ENCODE measurements around the gene SSTR3. TPM values are rescaled to one million over a fixed set of nuclear protein-coding genes. Genes with fewer than 3 reads are reported as not detected.

SSTR3 gene
- total and polyA plus RNA-seq, 2 donors (not counting 1 experiment from before 2014, with no cell fraction given) = 0.64 to 0.98 TPM

- Histone ChIP-seq H4K20me1 (ENCODE audit: control insufficient read depth, insufficient read depth, low read length, poor library complexity, severe bottlenecking) (no peaks in the 10 kb centered on the region), H3K36me3 (replicated peaks in 1 of 2; ENCODE audit: control extremely low read depth in 1 of 2, control insufficient read depth in 1 of 2, extremely low read depth in 1 of 2, insufficient read depth in 2 of 2, low read length in 1 of 2) (no peaks in the 10 kb centered on the region), H3K4me2 (replicated peaks; ENCODE audit: low read depth, low read length, poor library complexity, severe bottlenecking) (no peak overlapping the region), H3K4me3 (ENCODE audit: control extremely low read depth in 1 of 5, extremely low read depth in 1 of 5, insufficient read depth in 1 of 5, low read depth in 2 of 5, low read length in 4 of 5) (no peak overlapping the region), H3K9ac (ENCODE audit: low read length) (no peak overlapping the region), H3K27ac (ENCODE audit: low read length in 2 of 2) (no peak overlapping the region), H3K27me3 (replicated peaks in 1 of 4; ENCODE audit: control extremely low read depth in 1 of 4, control insufficient read depth in 3 of 4, insufficient read depth in 4 of 4, low read length in 3 of 4) (no peaks in the 10 kb centered on the region), H3K9me3 (ENCODE audit: control extremely low read depth in 1 of 3, control insufficient read depth in 2 of 3, insufficient read depth in 1 of 3, low read length in 2 of 3) (no peaks in the 10 kb centered on the region), H3K79me2 (ENCODE audit: control insufficient read depth, insufficient read depth, low read length) (no peaks in the 10 kb centered on the region), H2AFZ (ENCODE audit: insufficient read depth, low read depth, low read length, poor library complexity, severe bottlenecking) (no peak overlapping the region), H3K4me1 (ENCODE audit: control insufficient read depth in 2 of 2, insufficient read depth in 2 of 2, low read length in 2 of 2) (peaks cover 0 to 6% of the 10 kb centered on the region in 2 donors)
- Mint-ChIP-seq H3K9me3 (ENCODE audit: insufficient read depth) (no peaks in the 10 kb centered on the region), H3K27ac (no peak overlapping the region), H3K4me1 (peaks cover 2% of the 10 kb centered on the region), H3K4me3 (no peak overlapping the region), H3K27me3 (no peaks in the 10 kb centered on the region)
- no peak for DNase-seq
- ChIA-PET POLR2A (interaction anchor here (1.0 to 1.4 kb wide), 2 partner anchors 11 to 35 kb away, joined by 3 read pairs; no protein-coding TSS in a partner anchor), CTCF (interaction anchor here (0.8 to 1.8 kb wide), 4 partner anchors 32 to 360 kb away, joined by 3 to 6 read pairs (median 4); no protein-coding TSS in a partner anchor)
- no peak for ATAC-seq (ENCODE audit: low read depth)
- intact Hi-C loops (cut with micrococcal nuclease) = no loop called here
- TF ChIP-seq EZH2 (IDR thresholded peaks at IDR 0.05; ENCODE audit: borderline replicate concordance, insufficient read depth, low read depth, low read length, poor library complexity, severe bottlenecking) (no peak), CTCF (IDR thresholded peaks at IDR 0.05) (no peak)
- 96% methylated on average over 16 of the region's 16 CpGs for WGBS (ENCODE audit: insufficient coverage)
These were observed 6.0 kb downstream of the SSTR3 start for GRCh38 chr22:37206118-37206840.

GRCh38 chr22:37205046-37205445 lies 7.2 kb downstream of the SSTR3 start:
- no peak overlapping the region for H3K27ac ChIP-seq (ENCODE audit: low read length in 2 of 2)
- H3K27me3 ChIP-seq (replicated peaks in 1 of 4; ENCODE audit: control extremely low read depth in 1 of 4, control insufficient read depth in 3 of 4, insufficient read depth in 4 of 4, low read length in 3 of 4) = no peaks in the 10 kb centered on the region
- H3K9ac ChIP-seq (ENCODE audit: low read length) = no peak overlapping the region
- TF ChIP-seq EZH2 (IDR thresholded peaks at IDR 0.05; ENCODE audit: borderline replicate concordance, insufficient read depth, low read depth, low read length, poor library complexity, severe bottlenecking) (no peak), CTCF (IDR thresholded peaks at IDR 0.05) (no peak)
- ChIA-PET POLR2A (interaction anchor here (1.0 to 1.4 kb wide), 3 partner anchors 12 to 38 kb away, joined by 3 read pairs; no protein-coding TSS in a partner anchor), CTCF (interaction anchor here (0.9 to 1.8 kb wide), 2 partner anchors 56 to 77 kb away, joined by 3 to 6 read pairs; partner anchors contain the start of gene CYTH4)
- H2AFZ ChIP-seq (ENCODE audit: insufficient read depth, low read depth, low read length, poor library complexity, severe bottlenecking) = no peak overlapping the region
- H3K4me3 Mint-ChIP-seq = no peak overlapping the region
- no peak overlapping the region for H3K4me3 ChIP-seq (ENCODE audit: control extremely low read depth in 1 of 5, extremely low read depth in 1 of 5, insufficient read depth in 1 of 5, low read depth in 2 of 5, low read length in 4 of 5)
- no peak for ATAC-seq (ENCODE audit: low read depth)
- intact Hi-C loops (cut with micrococcal nuclease) = no loop called here
- H3K36me3 ChIP-seq (replicated peaks in 1 of 2; ENCODE audit: control extremely low read depth in 1 of 2, control insufficient read depth in 1 of 2, extremely low read depth in 1 of 2, insufficient read depth in 2 of 2, low read length in 1 of 2) = no peaks in the 10 kb centered on the region
- peaks cover 11% of the 10 kb centered on the region for H3K4me1 Mint-ChIP-seq
- peaks cover 9 to 17% of the 10 kb centered on the region in 2 donors for H3K4me1 ChIP-seq (ENCODE audit: control insufficient read depth in 2 of 2, insufficient read depth in 2 of 2, low read length in 2 of 2)
- DNase-seq = no peak
- no peaks in the 10 kb centered on the region for H3K27me3 Mint-ChIP-seq
- no peak overlapping the region for H3K27ac Mint-ChIP-seq
- WGBS (ENCODE audit: insufficient coverage) = 88% methylated on average over 4 of the region's 5 CpGs
- H3K9me3 Mint-ChIP-seq (ENCODE audit: insufficient read depth) = no peaks in the 10 kb centered on the region
- no peaks in the 10 kb centered on the region for H3K79me2 ChIP-seq (ENCODE audit: control insufficient read depth, insufficient read depth, low read length)
- no peaks in the 10 kb centered on the region for H4K20me1 ChIP-seq (ENCODE audit: control insufficient read depth, insufficient read depth, low read length, poor library complexity, severe bottlenecking)
- H3K9me3 ChIP-seq (ENCODE audit: control extremely low read depth in 1 of 3, control insufficient read depth in 2 of 3, insufficient read depth in 1 of 3, low read length in 2 of 3) = no peaks in the 10 kb centered on the region
- H3K4me2 ChIP-seq (replicated peaks; ENCODE audit: low read depth, low read length, poor library complexity, severe bottlenecking) = no peak overlapping the region

Data from B cell (primary cell).